ENCODE data around the gene DOCK2. TPM values are rescaled to one million over a fixed set of nuclear protein-coding genes. Genes with fewer than 3 reads are reported as not detected.

DOCK2 gene
- total and polyA plus RNA-seq, 2 donors (not counting 3 experiments of a cell fraction or from before 2014, with no cell fraction given) = 0.62 to 4.8 TPM

DNA sequence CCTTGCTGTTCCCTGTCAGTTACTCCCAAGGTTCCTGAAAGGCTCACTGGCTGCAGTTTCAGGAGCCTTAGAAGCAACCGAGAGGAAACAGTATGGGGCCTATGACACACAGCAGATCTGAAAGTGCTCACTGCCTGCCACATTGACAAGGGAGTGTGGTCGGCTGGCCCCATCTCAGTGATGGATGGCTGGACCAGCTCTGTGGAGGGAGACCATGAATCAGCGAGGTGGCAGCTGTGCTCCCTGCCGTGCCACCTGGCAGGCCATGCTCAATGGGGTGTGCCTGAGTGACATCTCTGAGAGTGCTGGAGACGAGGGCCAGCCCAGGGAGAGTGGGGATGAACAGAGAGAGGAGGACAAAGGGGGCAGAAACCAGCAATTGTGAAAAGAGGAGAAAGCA lies 49.1 kb downstream of the DOCK2 start:
- CTCF ChIA-PET = interaction anchor here (1.9 kb wide), 1 partner anchor 294 kb away, joined by 6 read pairs; the partner anchor contains the start of gene INSYN2B

DNA sequence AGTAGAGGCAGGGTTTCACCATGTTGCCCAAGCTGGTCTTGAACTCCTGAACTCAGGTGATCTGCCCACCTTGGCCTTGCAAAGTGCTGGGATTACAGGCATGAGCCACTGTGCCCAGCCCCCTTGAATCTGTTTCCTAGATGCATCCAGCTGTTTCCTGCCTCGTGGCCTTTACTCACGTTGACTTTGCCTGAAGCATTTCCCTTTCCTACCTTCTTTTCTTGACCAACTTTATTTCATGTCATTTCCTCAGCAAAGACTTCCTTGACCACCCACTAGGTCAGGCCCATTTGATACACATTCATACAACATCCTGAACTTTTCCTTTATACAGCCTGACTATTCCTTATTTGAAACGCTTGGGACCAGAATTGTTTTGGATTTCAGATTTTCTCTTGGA lies 51.0 kb downstream of the DOCK2 start:
- TF ChIP-seq MYC (IDR thresholded peaks at IDR 0.05; ENCODE audit: low read depth, low read length) (no peak), EZH2 (IDR thresholded peaks at IDR 0.05; ENCODE audit: borderline replicate concordance, low read depth, low read length, severe bottlenecking) (no peak), GATA2 (IDR thresholded peaks at IDR 0.05; ENCODE audit: insufficient read depth, insufficient read length, low read depth, low read length) (no peak), POLR2A (IDR thresholded peaks at IDR 0.05; ENCODE audit: low read depth, low read length) (no peak), FOS (IDR thresholded peaks at IDR 0.05; ENCODE audit: borderline replicate concordance, insufficient read depth, low read length) (peak; percentile 46), JUN (IDR thresholded peaks at IDR 0.05; ENCODE audit: borderline replicate concordance, insufficient read depth, insufficient read length, low read depth) (peak; percentile 15), POLR2AphosphoS5 (IDR thresholded peaks at IDR 0.05; ENCODE audit: insufficient read depth, low read depth, low read length) (no peak)
- TF ChIP-seq, protein P1, sequence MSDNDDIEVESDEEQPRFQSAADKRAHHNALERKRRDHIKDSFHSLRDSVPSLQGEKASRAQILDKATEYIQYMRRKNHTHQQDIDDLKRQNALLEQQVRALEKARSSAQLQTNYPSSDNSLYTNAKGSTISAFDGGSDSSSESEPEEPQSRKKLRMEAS (IDR thresholded peaks at IDR 0.05; ENCODE audit: insufficient read depth, insufficient read length) = peak; percentile 9
- TF ChIP-seq, protein P2, sequence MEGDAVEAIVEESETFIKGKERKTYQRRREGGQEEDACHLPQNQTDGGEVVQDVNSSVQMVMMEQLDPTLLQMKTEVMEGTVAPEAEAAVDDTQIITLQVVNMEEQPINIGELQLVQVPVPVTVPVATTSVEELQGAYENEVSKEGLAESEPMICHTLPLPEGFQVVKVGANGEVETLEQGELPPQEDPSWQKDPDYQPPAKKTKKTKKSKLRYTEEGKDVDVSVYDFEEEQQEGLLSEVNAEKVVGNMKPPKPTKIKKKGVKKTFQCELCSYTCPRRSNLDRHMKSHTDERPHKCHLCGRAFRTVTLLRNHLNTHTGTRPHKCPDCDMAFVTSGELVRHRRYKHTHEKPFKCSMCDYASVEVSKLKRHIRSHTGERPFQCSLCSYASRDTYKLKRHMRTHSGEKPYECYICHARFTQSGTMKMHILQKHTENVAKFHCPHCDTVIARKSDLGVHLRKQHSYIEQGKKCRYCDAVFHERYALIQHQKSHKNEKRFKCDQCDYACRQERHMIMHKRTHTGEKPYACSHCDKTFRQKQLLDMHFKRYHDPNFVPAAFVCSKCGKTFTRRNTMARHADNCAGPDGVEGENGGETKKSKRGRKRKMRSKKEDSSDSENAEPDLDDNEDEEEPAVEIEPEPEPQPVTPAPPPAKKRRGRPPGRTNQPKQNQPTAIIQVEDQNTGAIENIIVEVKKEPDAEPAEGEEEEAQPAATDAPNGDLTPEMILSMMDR (IDR thresholded peaks at IDR 0.05; ENCODE audit: extremely low read depth in 1 of 2, insufficient read depth in 1 of 2, low read depth in 1 of 2, low read length in 2 of 2) = no peak
- ChIA-PET CTCF (interaction anchor here (1.2 to 1.9 kb wide), 5 partner anchors 8 to 383 kb away, joined by 3 to 7 read pairs (median 5); partner anchors contain the start of gene INSYN2B), POLR2A (no interaction called here)
- dilution Hi-C loops (cut with MboI; ENCODE audit: extremely low pct_ligation_motif_present, low sequenced_read_pairs) (no loop called here), intact Hi-C loops (cut with micrococcal nuclease) (loop anchor here (1.0 kb wide), 1 partner anchor 8 kb away; no protein-coding TSS in a partner anchor)
- no peak overlapping the region for H3K9ac ChIP-seq (replicated peaks; ENCODE audit: extremely low read depth, insufficient read depth, low read length)
- H3K27me3 ChIP-seq (ENCODE audit: control insufficient read depth in 2 of 2, insufficient read depth in 2 of 2, low read length in 2 of 2) = no peaks in the 10 kb centered on the region
- no peaks in the 10 kb centered on the region for H4K20me1 ChIP-seq (replicated peaks; ENCODE audit: control insufficient read depth, extremely low read depth, insufficient read depth, low read length)
- FAIRE-seq = peak; percentile 69
- no peak overlapping the region for H3K4me2 ChIP-seq (ENCODE audit: insufficient read depth, low read length)
- H3K4me1 ChIP-seq (ENCODE audit: control insufficient read depth, extremely low read depth, insufficient read depth, low read length) = peaks cover 13% of the 10 kb centered on the region
- no peaks in the 10 kb centered on the region for H3K9me1 ChIP-seq (replicated peaks; ENCODE audit: control insufficient read depth, extremely low read depth, insufficient read depth, low read length)
- DNase-seq (ENCODE audit: low read depth, low spot score) = peak; percentile 72
- no peak overlapping the region for H3K4me3 ChIP-seq (replicated peaks in 1 of 3; ENCODE audit: insufficient read depth in 1 of 3, low read depth in 1 of 3, low read length in 3 of 3)
- no peak overlapping the region for H3K27ac ChIP-seq (ENCODE audit: insufficient read depth, low read depth, low read length)
- H3K79me2 ChIP-seq (ENCODE audit: control insufficient read depth, insufficient read depth, low read length) = no peaks in the 10 kb centered on the region
- no peak overlapping the region for H2AFZ ChIP-seq (ENCODE audit: low read depth, low read length)
- H3K9me3 ChIP-seq (replicated peaks; ENCODE audit: control insufficient read depth, insufficient read depth, low read length) = no peaks in the 10 kb centered on the region
- BruUV-seq (replicated peaks) = no TSS peak
- no peaks in the 10 kb centered on the region for H3K36me3 ChIP-seq (ENCODE audit: control insufficient read depth in 2 of 2, extremely low read depth in 1 of 2, insufficient read depth in 2 of 2, low read length in 2 of 2)

More for the DNA sequence above, 49.1 kb downstream of the DOCK2 start:
- BruUV-seq (replicated peaks) = no TSS peak
- Histone ChIP-seq H3K27ac (ENCODE audit: insufficient read depth, low read depth, low read length) (no peak overlapping the region), H3K9ac (replicated peaks; ENCODE audit: extremely low read depth, insufficient read depth, low read length) (no peak overlapping the region), H3K36me3 (ENCODE audit: control insufficient read depth in 2 of 2, extremely low read depth in 1 of 2, insufficient read depth in 2 of 2, low read length in 2 of 2) (no peaks in the 10 kb centered on the region), H3K79me2 (ENCODE audit: control insufficient read depth, insufficient read depth, low read length) (no peaks in the 10 kb centered on the region), H3K9me1 (replicated peaks; ENCODE audit: control insufficient read depth, extremely low read depth, insufficient read depth, low read length) (no peaks in the 10 kb centered on the region), H3K4me2 (ENCODE audit: insufficient read depth, low read length) (no peak overlapping the region), H4K20me1 (replicated peaks; ENCODE audit: control insufficient read depth, extremely low read depth, insufficient read depth, low read length) (no peaks in the 10 kb centered on the region), H3K9me3 (replicated peaks; ENCODE audit: control insufficient read depth, insufficient read depth, low read length) (no peaks in the 10 kb centered on the region), H2AFZ (ENCODE audit: low read depth, low read length) (no peak overlapping the region), H3K4me1 (ENCODE audit: control insufficient read depth, extremely low read depth, insufficient read depth, low read length) (peaks cover 10% of the 10 kb centered on the region), H3K27me3 (ENCODE audit: control insufficient read depth in 2 of 2, insufficient read depth in 2 of 2, low read length in 2 of 2) (no peaks in the 10 kb centered on the region), H3K4me3 (replicated peaks in 1 of 3; ENCODE audit: insufficient read depth in 1 of 3, low read depth in 1 of 3, low read length in 3 of 3) (no peak overlapping the region)
- POLR2A ChIA-PET = no interaction called here
- dilution Hi-C loops (cut with MboI; ENCODE audit: extremely low pct_ligation_motif_present, low sequenced_read_pairs) (no loop called here), intact Hi-C loops (cut with micrococcal nuclease) (no loop called here)
- no peak for TF ChIP-seq JUN (IDR thresholded peaks at IDR 0.05; ENCODE audit: borderline replicate concordance, insufficient read depth, insufficient read length, low read depth)
- no peak for TF ChIP-seq FOS (IDR thresholded peaks at IDR 0.05; ENCODE audit: borderline replicate concordance, insufficient read depth, low read length)
- TF ChIP-seq POLR2A (IDR thresholded peaks at IDR 0.05; ENCODE audit: low read depth, low read length) = no peak
- TF ChIP-seq, protein P1 (IDR thresholded peaks at IDR 0.05; ENCODE audit: insufficient read depth, insufficient read length) = no peak
- no peak for TF ChIP-seq MYC (IDR thresholded peaks at IDR 0.05; ENCODE audit: low read depth, low read length)
- no peak for FAIRE-seq
- no peak for DNase-seq (ENCODE audit: low read depth, low spot score)
